Activated CD4-positive, alpha-beta T cell treated with anti-CD3 and anti-CD28 coated beads, Interleukin-2, amount 50 U/mL, for 48 hours (primary cell): ENCODE results near the gene AGBL3.
A peak's percentile ranks its signal among the peaks of the same experiment; 100 is the strongest.
"Not testable (repeated sequence)": the region's sequence is repeated elsewhere in the genome, so short reads cannot be mapped to it uniquely, and the experiment has no call there.

ENCODE experiments used
- DNase-seq, 2 experiments: peaks; one replicate each; pipeline ENCODE4 v3.0.0-alpha.2; 2020

The AGBL3 gene

GRCh38 chr7:135169141-135169963 is 183.0 kb downstream of the AGBL3 start:
- peak; percentile 70 to 81 for DNase-seq

- no peak for DNase-seq
These were observed 183.6 kb downstream of the AGBL3 start for GRCh38 chr7:135169964-135170273.

GRCh38 chr7:135170274-135170997 is 184.1 kb downstream of the AGBL3 start, which contains the start of gene CYREN:
TSS of gene CYREN (minus strand) at chr7:135170707. CDS start at chr7:135168922, 1,785 bp downstream.
- peak; percentile 93 to 95 for DNase-seq

- DNase-seq: not testable (repeated sequence)
These were observed 184.7 kb downstream of the AGBL3 start for GRCh38 chr7:135170998-135171481.

- DNase-seq: peak in 1 of 2 experiments; percentile 34
These were observed 185.4 kb downstream of the AGBL3 start for GRCh38 chr7:135171581-135172291.

- not testable (repeated sequence) for DNase-seq
These were observed 187.6 kb downstream of the AGBL3 start for GRCh38 chr7:135173916-135174315.

GRCh38 chr7:135174941-135175340 is 188.6 kb downstream of the AGBL3 start:
- DNase-seq: no peak

GRCh38 chr7:135175931-135176330 is 189.6 kb downstream of the AGBL3 start:
- DNase-seq: no peak

GRCh38 chr7:135177028-135177696 is 190.9 kb downstream of the AGBL3 start:
- no peak for DNase-seq

- DNase-seq: no peak
These were observed 192.1 kb downstream of the AGBL3 start for GRCh38 chr7:135178364-135178763.

GRCh38 chr7:135179321-135179925 is 193.1 kb downstream of the AGBL3 start:
- DNase-seq: no peak

- DNase-seq: no peak
These were observed 193.8 kb downstream of the AGBL3 start for GRCh38 chr7:135180122-135180521.

GRCh38 chr7:135181261-135181928 is 195.1 kb downstream of the AGBL3 start:
- no peak for DNase-seq

- DNase-seq: no peak
These were observed 195.8 kb downstream of the AGBL3 start for GRCh38 chr7:135181929-135182678.

GRCh38 chr7:135183478-135183877 is 197.2 kb downstream of the AGBL3 start:
- DNase-seq: no peak

GRCh38 chr7:135184254-135184841 is 198.0 kb downstream of the AGBL3 start:
- no peak for DNase-seq
